ENCODE results near the gene DUSP18.

Gene DUSP18

GRCh38 chr22:30667494-30668385, at the start of gene DUSP18:
Gene DUSP18 (minus strand): TSS chr22:30667875. CDS start chr22:30664003, 3,872 bp downstream.
- peak; percentile 88 for DNase-seq (ENCODE audit: low read depth)

GRCh38 chr22:30714062-30714461, 46.4 kb upstream of the DUSP18 start:
- DNase-seq (ENCODE audit: low read depth): no peak

GRCh38 chr22:30712094-30712493, 44.4 kb upstream of the DUSP18 start:
- DNase-seq (ENCODE audit: low read depth): no peak

GRCh38 chr22:30709980-30710379, 42.3 kb upstream of the DUSP18 start:
- DNase-seq (ENCODE audit: low read depth): peak; percentile 13

- DNase-seq (ENCODE audit: low read depth): no peak
Measured at GRCh38 chr22:30705710-30706651, 38.3 kb upstream of the DUSP18 start.

GRCh38 chr22:30704978-30705377, 37.3 kb upstream of the DUSP18 start:
- DNase-seq (ENCODE audit: low read depth): no peak

- no peak for DNase-seq (ENCODE audit: low read depth)
Measured at GRCh38 chr22:30702856-30703255, 35.2 kb upstream of the DUSP18 start.

GRCh38 chr22:30701872-30702271, 34.2 kb upstream of the DUSP18 start:
- DNase-seq (ENCODE audit: low read depth): no peak

- no peak for DNase-seq (ENCODE audit: low read depth)
Measured at GRCh38 chr22:30697975-30698374, 30.3 kb upstream of the DUSP18 start.

- no peak for DNase-seq (ENCODE audit: low read depth)
Measured at GRCh38 chr22:30695871-30696655, 28.4 kb upstream of the DUSP18 start.

GRCh38 chr22:30695351-30695851, 27.7 kb upstream of the DUSP18 start:
- no peak for DNase-seq (ENCODE audit: low read depth)

GRCh38 chr22:30694640-30695350, 27.1 kb upstream of the DUSP18 start, which contains the start of gene OSBP2:
Gene OSBP2 (plus strand): TSS chr22:30694874. CDS start chr22:30694910, 36 bp downstream.
- no peak for DNase-seq (ENCODE audit: low read depth)

- peak; percentile 33 for DNase-seq (ENCODE audit: low read depth)
Measured at GRCh38 chr22:30694171-30694639, 26.5 kb upstream of the DUSP18 start.

GRCh38 chr22:30691204-30691603, 23.5 kb upstream of the DUSP18 start:
- DNase-seq (ENCODE audit: low read depth): no peak

GRCh38 chr22:30689622-30690021, 21.9 kb upstream of the DUSP18 start:
- no peak for DNase-seq (ENCODE audit: low read depth)

- DNase-seq (ENCODE audit: low read depth): no peak
Measured at GRCh38 chr22:30687358-30687757, 19.7 kb upstream of the DUSP18 start.

- DNase-seq (ENCODE audit: low read depth): no peak
Measured at GRCh38 chr22:30685178-30685577, 17.5 kb upstream of the DUSP18 start.

GRCh38 chr22:30681831-30682230, 14.2 kb upstream of the DUSP18 start:
- no peak for DNase-seq (ENCODE audit: low read depth)

- no peak for DNase-seq (ENCODE audit: low read depth)
Measured at GRCh38 chr22:30680991-30681770, 13.5 kb upstream of the DUSP18 start.

Data from stimulated activated CD4-positive, alpha-beta T cell treated with anti-CD3 and anti-CD28 coated beads, Interleukin-2, amount 100 ng/mL, for 4 hours (primary cell).